Measurements from ENCODE around the gene SNX5. TPM values are rescaled to one million over a fixed set of nuclear protein-coding genes. Genes with fewer than 3 reads are reported as not detected.

The SNX5 gene
- total RNA-seq, 1 donor from 2014 or later: 139 TPM

DNA sequence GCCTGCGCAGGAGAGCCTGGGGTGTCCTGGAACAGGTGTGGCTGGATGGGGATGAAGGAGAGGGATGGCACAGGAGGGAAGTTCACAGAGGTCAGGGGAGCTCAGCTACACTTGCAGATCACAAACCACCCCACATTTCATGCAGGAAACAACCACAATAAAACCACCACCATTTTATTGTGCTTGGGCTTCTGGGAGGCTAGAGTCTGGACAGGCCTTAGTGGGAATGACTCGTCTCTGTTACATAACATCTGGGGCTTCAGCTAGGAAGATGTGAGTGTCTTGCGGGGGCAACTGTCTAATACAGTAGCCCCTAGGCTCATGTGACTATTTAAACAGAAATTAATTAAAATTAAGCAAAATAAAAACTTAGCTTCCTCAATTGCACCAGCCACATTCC is 33.4 kb downstream of the SNX5 start:
- peaks cover 4% of the 10 kb centered on the region for H3K36me3 Mint-ChIP-seq (ENCODE audit: low read depth)
- no peaks in the 10 kb centered on the region for H3K9me3 Mint-ChIP-seq
- H3K4me1 Mint-ChIP-seq: peaks cover 16% of the 10 kb centered on the region
- ChIA-PET CTCF (no interaction called here), POLR2A (no interaction called here)
- no peak overlapping the region for H3K4me3 Mint-ChIP-seq
- intact Hi-C loops (cut with micrococcal nuclease): no loop called here
- DNase-seq (no peak), ATAC-seq (ENCODE audit: low read depth) (no peak)
- no peaks in the 10 kb centered on the region for H3K27me3 Mint-ChIP-seq
- no peak for TF ChIP-seq CTCF (IDR thresholded peaks at IDR 0.05)
- H3K27ac Mint-ChIP-seq: no peak overlapping the region

DNA sequence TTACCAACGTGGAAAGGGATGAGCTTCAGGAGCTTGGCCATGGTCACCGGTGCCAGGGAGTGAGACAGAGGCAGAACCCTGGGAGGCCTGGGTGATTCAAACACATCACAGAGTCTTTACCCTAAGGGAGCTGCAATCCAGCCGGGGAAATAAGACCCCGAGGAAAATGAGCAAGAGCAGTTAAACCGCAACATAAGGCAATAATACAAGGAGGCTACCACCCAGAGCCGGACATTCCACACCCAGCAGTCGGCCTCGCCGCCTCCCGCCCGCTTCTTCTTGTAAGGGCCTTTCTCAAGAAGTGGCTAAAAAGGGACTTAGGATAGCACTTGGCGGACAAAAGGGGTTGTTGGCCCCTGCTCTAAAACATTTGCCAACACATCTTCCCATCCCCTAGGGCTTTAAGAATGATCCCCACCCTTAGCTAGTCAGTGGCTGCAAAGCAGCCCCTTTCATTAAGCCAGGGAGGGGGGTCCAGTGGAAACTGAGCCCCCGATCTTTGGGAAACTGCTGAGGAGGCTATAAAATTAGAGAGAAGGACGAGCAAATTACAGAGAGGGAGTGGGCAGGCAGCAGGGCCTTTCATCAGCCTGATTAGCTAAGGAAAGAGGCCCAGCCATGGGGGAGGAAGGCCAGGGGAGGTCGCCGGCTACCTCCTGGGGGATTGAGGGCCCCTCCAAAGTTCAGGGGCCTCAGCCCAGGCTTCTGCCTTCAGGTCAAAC is 34.3 kb downstream of the SNX5 start:
- Mint-ChIP-seq H3K27me3 (peaks cover 4% of the 10 kb centered on the region), H3K36me3 (ENCODE audit: low read depth) (peaks cover 2% of the 10 kb centered on the region), H3K27ac (no peak overlapping the region), H3K4me3 (no peak overlapping the region), H3K4me1 (peaks cover 9% of the 10 kb centered on the region), H3K9me3 (no peaks in the 10 kb centered on the region)
- ChIA-PET POLR2A (no interaction called here), CTCF (no interaction called here)
- TF ChIP-seq CTCF (IDR thresholded peaks at IDR 0.05): no peak
- intact Hi-C loops (cut with micrococcal nuclease): no loop called here
- DNase-seq (no peak), ATAC-seq (ENCODE audit: low read depth) (no peak)

- ChIA-PET CTCF (no interaction called here), POLR2A (no interaction called here)
- ATAC-seq (ENCODE audit: low read depth) (no peak), DNase-seq (no peak)
- no peak for TF ChIP-seq CTCF (IDR thresholded peaks at IDR 0.05)
- intact Hi-C loops (cut with micrococcal nuclease): no loop called here
- peaks cover 3% of the 10 kb centered on the region for H3K4me1 Mint-ChIP-seq
- H3K9me3 Mint-ChIP-seq: no peaks in the 10 kb centered on the region
- no peak overlapping the region for H3K27ac Mint-ChIP-seq
- peaks cover 4% of the 10 kb centered on the region for H3K27me3 Mint-ChIP-seq
- H3K4me3 Mint-ChIP-seq: no peak overlapping the region
- H3K36me3 Mint-ChIP-seq (ENCODE audit: low read depth): no peaks in the 10 kb centered on the region
Observed at GRCh38 chr20:17933711-17934110, 34.9 kb downstream of the SNX5 start.

- no peak overlapping the region for H3K27ac Mint-ChIP-seq
- ATAC-seq (ENCODE audit: low read depth): no peak
- no peak for TF ChIP-seq CTCF (IDR thresholded peaks at IDR 0.05)
- CTCF ChIA-PET: no interaction called here
- intact Hi-C loops (cut with micrococcal nuclease): no loop called here
- POLR2A ChIA-PET: no interaction called here
- H3K4me3 Mint-ChIP-seq: no peak overlapping the region
- H3K4me1 Mint-ChIP-seq: peaks cover under 1% of the 10 kb centered on the region
- H3K9me3 Mint-ChIP-seq: no peaks in the 10 kb centered on the region
- peaks cover 7% of the 10 kb centered on the region for H3K27me3 Mint-ChIP-seq
- DNase-seq: no peak
- H3K36me3 Mint-ChIP-seq (ENCODE audit: low read depth): no peaks in the 10 kb centered on the region
Observed at GRCh38 chr20:17933121-17933520, 35.5 kb downstream of the SNX5 start.

GRCh38 chr20:17932396-17932795 is 36.2 kb downstream of the SNX5 start:
- POLR2A ChIA-PET: no interaction called here
- Mint-ChIP-seq H3K4me1 (no peaks in the 10 kb centered on the region), H3K4me3 (no peak overlapping the region), H3K9me3 (no peaks in the 10 kb centered on the region), H3K27me3 (peaks cover 10% of the 10 kb centered on the region), H3K36me3 (ENCODE audit: low read depth) (no peaks in the 10 kb centered on the region), H3K27ac (no peak overlapping the region)
- CTCF ChIA-PET: no interaction called here
- ATAC-seq (ENCODE audit: low read depth) (no peak), DNase-seq (no peak)
- TF ChIP-seq CTCF (IDR thresholded peaks at IDR 0.05): no peak
- intact Hi-C loops (cut with micrococcal nuclease): no loop called here
